ENCODE measurements around the gene KCNMB1.

KCNMB1 gene

DNA sequence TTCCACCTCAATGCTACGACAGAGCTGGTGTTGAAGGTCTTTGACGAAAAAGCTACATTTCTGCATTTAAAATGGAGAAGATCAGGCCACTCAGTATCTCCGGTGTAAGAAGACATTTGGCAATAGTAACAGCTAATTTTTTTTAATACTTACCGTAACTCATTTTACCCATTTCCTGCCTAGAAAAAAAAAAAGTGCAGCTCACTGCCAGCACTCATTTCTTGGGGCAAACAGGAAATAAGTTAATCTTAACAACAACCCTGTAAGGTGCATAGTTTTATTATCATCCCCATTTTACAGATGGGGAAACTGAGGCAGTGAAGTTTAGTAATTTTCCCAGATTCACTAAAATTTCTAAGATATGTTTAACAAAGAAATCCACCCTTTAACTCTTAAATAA lies 27.4 kb upstream of the KCNMB1 start:
- no peak overlapping the region for H3K27ac ChIP-seq
- DNase-seq (ENCODE audit: low read depth, low spot score): no peak

DNA sequence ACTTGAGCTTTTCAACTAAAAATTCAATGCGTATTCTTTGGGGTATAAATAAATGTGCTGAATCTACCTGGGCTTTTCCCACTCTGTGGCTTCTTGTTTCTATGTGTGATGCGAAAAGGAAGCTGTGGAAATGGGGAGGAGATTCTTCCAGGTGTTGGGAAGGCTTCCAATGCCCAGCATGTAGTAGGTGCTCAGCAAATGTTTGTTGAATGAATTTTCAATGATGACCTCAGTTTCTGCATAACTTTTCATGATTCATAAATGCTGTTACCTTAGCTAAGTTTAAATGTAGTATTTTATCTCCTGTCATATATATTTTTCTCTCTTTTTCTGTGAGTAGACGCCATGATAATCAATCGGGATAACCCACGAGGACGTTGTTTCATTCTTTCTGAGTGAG lies 25.6 kb upstream of the KCNMB1 start:
- no peak overlapping the region for H3K27ac ChIP-seq

DNA sequence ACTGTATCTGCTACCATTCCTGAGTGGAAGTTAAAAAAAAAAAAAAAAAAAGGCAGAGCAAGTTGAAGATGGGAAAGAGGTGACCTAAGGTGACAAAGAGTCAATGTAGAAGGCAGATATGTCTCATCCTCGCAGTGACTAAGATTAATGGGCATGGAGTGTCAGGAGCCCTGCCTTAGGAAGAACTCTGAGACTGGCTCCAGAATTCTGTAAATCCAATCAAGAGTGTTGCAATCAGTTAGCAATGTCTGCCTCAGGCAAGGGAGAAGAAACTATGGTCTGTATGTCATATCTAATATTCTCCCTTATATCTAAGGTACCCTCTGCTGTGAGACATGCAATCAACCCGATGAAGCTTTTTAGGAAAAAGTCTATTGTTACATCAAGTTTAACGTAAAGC lies 24.7 kb upstream of the KCNMB1 start:
- H3K27ac ChIP-seq: no peak overlapping the region
- DNase-seq (ENCODE audit: low read depth, low spot score): no peak

More for the DNA sequence above, 25.6 kb upstream of the KCNMB1 start:
- DNase-seq (ENCODE audit: low read depth, low spot score): no peak

DNA sequence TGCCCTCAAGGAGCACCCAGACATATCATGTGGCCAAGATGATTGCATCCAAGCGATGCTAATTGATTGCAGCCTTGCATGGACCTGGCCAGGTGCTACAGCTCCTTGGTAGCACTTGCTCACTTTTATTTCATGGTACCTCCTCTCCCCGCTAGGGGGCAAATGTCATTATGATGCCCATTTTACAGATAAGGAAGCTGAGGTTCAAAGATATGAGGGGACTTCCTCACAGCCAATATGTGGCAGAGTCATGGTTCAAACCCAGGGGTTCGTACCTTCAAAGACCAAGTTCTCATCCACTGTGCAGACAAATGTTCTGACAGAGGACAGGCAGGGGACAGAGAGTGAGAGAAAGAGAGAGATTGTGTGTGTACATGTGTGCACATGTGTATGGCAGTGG lies 21.9 kb upstream of the KCNMB1 start:
- no peak for DNase-seq (ENCODE audit: low read depth, low spot score)
- no peak overlapping the region for H3K27ac ChIP-seq

DNA sequence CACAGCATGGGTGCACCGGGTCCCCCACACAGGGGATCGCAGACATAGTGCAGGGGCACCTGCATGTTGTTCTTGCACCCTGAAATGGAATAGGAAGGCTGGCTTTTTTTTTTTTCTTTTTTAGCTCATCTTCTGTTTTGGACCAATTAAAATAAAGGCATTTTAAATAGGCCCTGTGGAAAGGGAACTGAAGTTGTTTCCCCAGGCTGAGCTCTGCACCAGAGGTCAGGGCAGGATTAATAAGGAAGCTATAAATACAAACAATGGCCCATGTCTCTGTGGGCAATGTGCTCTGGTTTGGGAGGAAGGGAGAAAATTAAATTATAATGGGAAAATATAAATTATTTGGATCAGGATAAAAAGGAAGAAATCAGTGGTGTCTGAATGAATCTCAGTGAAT lies 21.2 kb upstream of the KCNMB1 start:
- no peak overlapping the region for H3K27ac ChIP-seq
- DNase-seq (ENCODE audit: low read depth, low spot score): no peak

DNA sequence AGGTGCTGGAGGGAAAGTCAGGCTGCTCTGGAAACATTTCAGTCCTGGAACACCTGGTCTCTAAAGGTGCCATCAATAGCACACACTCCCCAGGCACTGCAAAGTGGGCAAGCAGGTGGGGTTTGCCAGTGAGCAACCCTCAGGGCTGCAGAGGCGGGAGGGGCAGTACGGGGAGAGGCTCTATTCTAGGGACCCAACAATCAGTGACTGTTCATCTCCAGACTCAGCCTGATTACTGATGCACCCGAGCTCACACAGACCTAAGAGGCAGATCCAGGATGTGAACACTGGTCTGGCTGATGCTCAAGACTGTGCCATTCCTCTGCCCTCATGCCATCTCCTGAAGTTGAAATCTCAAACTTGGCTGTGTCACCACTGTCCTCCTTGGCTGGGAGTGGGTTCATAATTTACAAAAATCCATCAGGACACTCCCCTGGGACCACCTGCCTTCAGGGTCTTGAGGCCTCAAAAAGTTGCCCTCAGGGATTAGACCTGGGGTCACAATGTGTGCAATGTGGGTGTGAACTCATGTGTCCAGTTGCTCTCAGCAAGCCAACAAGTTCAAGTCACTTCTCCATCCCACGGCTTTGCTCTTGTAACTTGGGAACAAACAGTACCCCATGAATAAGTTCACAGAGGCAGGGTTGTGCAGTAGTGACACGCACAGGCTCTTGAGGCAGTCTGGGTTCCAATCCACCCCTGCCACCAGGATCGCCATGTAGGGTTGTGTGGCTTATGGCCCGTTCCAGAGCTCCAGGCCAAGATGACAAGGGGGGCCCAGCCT lies 19.9 kb upstream of the KCNMB1 start:
- no peak overlapping the region for H3K27ac ChIP-seq
- DNase-seq (ENCODE audit: low read depth, low spot score): no peak

DNA sequence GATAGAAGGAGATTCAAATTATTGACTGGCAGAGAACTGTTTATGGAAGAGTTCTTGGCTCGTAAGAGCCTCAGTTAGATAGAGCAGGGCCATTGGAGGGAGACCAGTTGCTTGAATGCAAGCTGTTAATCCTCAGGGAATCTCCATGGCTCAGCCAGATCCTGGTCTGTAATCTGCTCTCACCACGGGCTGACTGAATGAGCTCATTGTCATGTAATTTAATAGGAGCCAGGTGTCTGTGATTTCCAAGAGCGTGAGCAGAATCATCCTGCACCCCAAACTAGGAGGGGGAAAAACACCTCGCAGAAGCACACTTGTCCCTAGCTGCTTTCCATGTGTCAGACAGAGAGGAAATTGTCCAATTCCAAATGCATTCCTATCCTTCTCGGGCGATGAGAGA lies 19.1 kb upstream of the KCNMB1 start:
- DNase-seq (ENCODE audit: low read depth, low spot score): no peak
- no peak overlapping the region for H3K27ac ChIP-seq

DNA sequence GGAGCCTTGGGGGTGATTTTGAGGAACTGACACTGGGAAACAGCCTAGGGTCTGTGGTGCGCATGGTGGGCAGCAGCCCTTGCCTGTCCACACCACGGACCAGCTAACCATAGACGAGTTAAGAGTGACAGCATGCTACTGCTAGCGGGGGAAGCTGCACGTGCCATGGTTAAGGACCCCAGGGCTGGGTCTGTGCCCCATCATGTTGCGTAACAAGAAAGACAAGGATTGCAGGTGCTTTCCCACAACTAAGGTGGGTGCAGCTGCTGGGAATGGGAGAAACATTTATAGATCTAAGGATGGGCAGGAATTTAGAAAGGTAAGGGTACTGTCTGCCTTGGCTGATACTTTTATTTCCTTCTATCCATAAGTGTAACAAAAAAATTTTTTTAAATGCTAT lies 17.9 kb upstream of the KCNMB1 start:
- no peak overlapping the region for H3K27ac ChIP-seq
- DNase-seq (ENCODE audit: low read depth, low spot score): no peak

DNA sequence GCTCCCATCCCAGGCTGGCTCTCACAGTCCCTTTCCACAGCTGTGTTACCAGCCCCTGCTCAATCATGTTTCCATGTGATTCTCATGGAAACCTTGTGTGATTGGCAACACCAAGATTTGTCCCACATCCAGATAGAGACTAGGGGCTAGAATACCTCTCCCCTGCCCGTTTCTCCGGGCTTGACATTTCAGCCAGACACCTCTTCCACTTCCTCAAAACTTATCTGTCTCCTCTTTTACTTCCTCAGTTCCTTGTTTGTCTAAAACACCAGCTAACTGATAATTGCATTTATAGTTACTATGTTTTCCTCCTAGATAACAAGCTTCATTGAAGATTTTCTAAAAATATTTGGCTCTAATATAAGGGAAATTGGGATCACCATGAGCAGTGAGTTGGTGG lies 16.6 kb upstream of the KCNMB1 start:
- DNase-seq (ENCODE audit: low read depth, low spot score): no peak
- H3K27ac ChIP-seq: no peak overlapping the region

DNA sequence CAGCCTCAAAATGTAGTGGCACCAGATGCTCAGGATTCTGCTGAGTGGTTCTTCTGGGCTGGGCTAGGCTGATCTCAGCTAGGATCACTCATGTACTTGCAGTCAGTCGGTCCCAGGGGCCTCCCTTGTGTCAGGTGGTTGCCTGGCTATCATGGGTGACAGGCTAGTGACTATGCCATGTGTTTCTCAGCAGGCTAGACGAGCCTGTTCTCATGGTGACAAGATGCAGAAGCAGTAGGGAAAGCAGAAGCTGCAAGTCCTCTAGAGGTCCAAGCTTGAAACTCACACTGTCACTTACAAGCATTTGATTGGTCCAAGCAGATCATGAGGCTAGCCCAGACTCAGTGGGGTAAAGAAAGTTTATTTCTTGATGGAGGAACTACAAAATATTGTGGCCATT lies 15.2 kb upstream of the KCNMB1 start:
- DNase-seq (ENCODE audit: low read depth, low spot score): no peak
- H3K27ac ChIP-seq: no peak overlapping the region

DNA sequence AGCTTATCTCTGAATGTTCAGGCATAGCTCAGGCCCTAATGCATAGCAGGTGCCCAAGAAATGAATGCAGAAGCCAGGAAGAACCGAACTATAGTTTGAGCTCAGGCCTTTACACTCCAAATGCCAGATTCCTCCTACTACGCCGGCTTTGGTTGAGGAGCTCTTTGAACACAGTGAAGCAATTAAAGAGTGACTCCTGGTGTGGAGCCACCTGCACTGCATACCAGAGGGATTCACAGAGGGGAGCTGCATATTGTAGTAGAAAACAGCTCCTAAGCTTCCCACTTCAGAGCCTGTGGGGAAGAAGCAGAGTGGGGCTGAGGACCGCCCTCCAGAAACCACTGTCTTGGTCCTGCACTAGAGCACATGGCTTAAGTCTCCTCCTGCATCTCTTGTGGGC lies 14.5 kb upstream of the KCNMB1 start:
- no peak for DNase-seq (ENCODE audit: low read depth, low spot score)
- H3K27ac ChIP-seq: no peak overlapping the region

DNA sequence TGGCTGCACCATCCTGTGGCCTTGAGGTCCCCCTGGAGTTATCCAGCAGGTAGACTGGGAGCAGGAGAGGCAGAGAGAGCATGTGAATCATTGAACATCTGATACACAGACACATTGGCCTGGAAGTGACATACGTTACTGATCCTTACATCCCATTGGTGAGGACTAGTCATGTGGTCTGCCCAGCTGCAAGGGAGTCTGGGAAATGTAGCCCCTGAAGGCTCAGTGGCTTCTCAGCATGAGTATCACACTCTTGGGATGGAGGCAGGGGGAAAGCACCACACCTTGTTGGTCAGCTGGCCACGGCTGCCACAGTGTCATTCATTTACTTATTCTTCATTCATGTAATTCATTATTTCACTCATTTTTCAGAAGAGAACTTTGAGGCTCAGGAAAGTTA lies 13.3 kb upstream of the KCNMB1 start:
- DNase-seq (ENCODE audit: low read depth, low spot score): no peak
- H3K27ac ChIP-seq: no peak overlapping the region

DNA sequence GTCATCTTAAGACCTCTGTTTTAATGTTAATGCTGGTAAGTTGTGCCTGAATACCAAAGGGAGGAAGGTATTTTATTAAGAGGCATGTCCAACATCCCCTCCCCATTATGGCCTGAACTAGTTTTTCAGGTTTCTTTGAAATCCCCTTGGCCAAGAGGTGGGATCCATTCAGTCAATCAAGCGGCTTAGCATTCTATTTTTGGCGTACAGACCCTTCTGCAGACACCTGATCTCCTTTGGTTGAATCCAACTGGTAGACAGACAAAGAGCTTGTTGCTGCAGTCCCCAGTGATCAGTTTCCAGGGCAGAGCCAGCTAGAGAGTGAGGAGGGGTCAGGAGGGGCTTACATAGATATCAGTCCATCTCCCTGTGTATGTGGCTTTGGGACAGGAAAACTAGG lies 7.9 kb upstream of the KCNMB1 start:
- no peak for DNase-seq (ENCODE audit: low read depth, low spot score)
- no peak overlapping the region for H3K27ac ChIP-seq

DNA sequence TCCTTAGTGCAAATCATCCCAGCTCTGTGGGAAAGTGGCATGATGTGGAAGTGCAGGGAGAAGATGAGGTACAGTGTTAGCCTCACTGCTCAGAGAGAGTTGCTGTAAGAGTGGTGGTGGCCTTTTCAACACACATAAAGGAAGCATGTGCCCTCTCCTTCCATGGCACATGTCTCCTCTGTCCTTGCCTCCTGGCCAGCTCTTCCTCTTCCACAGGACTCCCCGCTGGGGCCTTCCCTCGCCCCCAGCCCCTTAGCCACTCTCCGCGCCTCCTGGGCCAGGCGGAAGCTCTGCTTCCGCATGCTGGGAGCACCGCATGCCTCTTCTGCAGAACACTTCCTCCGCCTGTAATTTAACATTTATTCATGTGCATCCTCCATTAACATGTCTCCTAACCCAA lies 4.8 kb upstream of the KCNMB1 start:
- H3K27ac ChIP-seq: no peak overlapping the region
- DNase-seq (ENCODE audit: low read depth, low spot score): no peak

DNA sequence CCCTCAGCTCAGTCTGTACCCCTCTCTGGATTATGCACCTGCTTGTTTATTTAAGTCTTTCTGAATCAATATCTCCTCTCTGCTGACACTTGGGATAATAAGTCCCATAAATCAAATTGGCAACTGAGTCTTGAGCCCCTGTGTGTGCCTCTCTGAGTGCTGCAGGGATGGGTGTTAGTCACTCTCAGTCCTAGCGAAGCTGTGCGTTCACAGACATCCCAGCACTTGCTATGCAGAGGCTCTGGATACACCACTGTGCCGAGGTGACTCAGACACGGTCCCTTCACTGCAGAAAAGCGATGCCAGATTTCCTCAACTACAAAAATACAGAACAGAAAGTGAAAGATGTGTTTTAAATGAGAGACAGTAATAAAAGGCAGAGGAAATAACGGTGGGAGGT lies 4.1 kb upstream of the KCNMB1 start:
- no peak overlapping the region for H3K27ac ChIP-seq
- no peak for DNase-seq (ENCODE audit: low read depth, low spot score)

DNA sequence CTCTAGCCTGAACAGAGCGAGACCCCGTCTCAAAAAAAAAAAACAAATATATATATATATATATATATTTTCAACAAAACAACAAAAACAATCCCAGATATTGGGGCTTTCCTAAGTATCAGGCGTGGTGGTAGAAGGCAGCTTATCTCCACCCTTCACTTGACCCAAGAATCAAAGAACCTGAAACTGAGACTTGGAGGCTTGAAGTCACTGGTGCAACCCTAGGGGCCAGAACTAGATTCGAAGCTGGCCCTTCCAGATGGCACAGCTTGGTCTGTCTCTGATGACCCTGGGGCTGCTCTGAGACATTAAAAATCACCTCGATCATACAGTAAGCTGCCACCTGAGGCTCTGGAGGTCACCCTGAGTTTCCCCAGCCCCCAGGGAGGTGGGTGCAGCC lies 1.3 kb upstream of the KCNMB1 start:
- DNase-seq (ENCODE audit: low read depth, low spot score): no peak

DNA sequence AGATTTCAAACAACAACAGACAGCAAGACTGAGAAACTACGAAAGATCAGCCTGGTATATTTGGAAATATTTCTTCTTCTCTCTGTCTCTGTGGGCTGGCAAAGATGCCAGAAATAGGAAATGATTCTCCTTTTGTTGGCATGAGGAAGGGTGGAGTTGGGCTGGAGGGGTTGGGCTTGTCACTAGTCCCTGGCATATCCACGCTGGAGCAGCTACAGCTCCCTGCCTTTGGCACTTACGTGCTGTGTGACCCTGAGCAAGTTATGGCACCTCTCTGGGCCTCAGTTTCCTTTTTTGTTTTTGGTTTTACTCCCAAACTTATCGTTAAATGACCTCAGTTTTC lies 354 bp upstream of the KCNMB1 start:
- DNase-seq (ENCODE audit: low read depth, low spot score): no peak

More for the DNA sequence above, 1.3 kb upstream of the KCNMB1 start:
- no peak overlapping the region for H3K27ac ChIP-seq

DNA sequence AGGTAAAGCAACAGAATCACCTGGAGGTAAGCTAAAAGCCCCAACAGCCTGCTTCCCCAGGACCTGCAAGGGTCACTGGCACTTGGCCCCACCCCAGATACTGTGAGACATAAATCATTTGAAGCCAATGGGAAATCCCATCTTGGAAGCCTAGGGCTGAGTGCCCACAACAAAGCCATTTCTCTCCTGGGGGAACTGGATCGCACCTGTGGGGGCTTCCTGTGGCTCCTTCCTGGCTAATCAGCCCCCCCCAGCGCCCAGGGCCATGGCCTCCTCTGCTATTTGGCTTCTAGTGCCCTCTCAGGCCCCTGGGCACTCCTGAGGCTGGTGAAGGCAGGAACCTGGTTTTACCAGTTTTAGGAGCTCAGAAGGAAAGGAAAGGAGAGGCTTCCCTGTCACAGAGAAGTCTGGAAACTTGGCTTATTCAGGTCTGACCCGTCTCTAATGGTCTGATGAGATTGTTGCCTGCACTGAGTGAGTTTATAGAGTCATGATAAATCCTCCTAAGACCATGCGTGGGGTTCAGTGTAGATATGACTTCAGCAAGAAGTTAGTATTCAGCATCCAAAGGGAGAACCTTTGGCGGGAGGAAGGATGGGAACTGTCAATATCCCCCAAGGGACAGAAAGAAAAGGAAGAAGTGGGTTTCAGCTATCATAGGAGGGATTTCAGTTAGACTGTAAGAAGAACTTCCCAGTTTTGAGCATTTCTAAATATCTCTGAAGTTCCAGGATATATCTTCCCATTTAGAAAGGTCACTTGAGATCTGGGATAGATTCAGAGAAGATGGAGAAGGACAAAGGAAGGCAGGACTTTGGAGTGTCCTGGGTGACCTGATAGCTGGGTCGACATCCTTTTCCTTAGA lies 1.2 kb downstream of the KCNMB1 start:
- H3K27ac ChIP-seq: no peak overlapping the region

More for the DNA sequence above, 354 bp upstream of the KCNMB1 start:
- H3K27ac ChIP-seq: no peak overlapping the region

DNA sequence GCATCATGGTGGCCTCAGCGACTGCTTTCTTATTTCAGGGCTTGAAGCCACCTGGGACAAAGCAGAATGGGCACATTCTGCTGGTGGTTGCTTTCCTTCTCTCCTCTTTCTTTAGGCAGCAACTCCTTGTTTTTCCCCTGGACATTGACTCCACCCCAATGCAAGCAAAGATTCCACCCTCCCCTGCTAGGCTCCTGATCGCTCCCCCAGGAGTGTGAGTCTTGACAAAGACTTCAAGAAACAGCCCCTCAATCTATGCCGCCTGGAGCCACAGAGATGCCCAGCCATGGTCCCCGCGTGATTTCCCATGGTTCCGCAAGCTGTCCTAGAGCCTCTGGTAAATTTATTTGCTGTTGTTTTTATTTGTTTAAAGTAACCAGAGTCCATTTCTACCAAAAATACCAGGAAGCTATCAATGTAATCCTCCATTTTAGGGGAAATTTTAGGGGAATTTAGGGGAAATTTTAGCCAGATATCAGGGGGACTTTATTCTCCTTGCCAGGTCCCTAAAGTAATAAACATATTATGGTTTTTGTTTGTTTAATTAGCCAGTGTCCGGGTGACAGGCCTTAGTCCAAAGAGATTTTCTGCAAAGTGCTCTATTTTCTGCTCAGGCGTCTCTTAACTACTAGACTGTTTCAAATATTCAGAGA lies 2.3 kb downstream of the KCNMB1 start:
- DNase-seq (ENCODE audit: low read depth, low spot score): no peak
- H3K27ac ChIP-seq: no peak overlapping the region

More for the DNA sequence above, 1.2 kb downstream of the KCNMB1 start:
- no peak for DNase-seq (ENCODE audit: low read depth, low spot score)

DNA sequence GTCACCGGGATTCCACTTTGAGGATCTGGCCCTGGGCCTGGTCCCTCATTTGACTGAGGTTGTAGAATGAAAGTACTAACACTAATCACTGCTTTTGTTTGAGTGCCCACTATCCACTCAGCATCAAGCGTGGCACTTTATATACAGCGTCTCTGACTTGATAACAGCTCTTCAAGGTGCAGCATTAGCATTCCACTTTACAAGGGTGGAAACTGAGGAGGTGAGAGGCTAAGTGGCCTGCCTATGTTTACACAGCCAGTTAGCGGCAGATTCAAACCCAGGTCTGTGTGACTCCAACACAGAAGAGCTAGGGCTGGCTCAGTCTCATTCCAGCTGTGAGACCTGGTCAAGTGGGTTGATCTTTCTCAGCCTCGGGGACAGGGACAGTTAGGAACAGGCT lies 5.9 kb downstream of the KCNMB1 start:
- no peak for DNase-seq (ENCODE audit: low read depth, low spot score)
- no peak overlapping the region for H3K27ac ChIP-seq

DNA sequence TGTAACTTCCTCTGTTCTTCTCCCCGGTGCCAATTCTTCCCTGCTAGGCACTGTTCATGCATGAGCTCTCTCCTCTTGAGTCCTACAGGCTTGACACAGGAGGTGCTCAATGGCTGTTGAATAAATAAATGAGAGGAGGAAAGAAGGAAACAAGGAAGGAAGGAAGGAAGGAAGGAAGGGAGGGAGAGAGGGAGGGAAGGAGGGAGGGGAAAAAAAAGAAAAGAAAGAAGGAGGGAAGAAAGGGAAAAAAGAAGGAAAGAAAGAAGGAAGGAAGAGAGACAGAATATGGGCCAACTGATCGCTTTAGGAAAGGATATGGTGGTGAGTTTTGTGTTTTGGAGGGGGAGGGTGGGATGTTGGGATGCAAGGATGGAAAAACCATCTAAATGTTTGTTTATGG lies 6.4 kb downstream of the KCNMB1 start:
- DNase-seq (ENCODE audit: low read depth, low spot score): no peak

More for the DNA sequence above, 6.4 kb downstream of the KCNMB1 start:
- no peak overlapping the region for H3K27ac ChIP-seq

Data from epithelial cell of prostate (primary cell).